ENCODE data around the gene SEMA4B.

- TF ChIP-seq MXI1 (IDR thresholded peaks at IDR 0.05; ENCODE audit: low read depth, low read length) (no peak), SAFB2 (IDR thresholded peaks at IDR 0.05; ENCODE audit: borderline replicate concordance, low read depth, low read length, severe bottlenecking) (no peak), POLR2AphosphoS5 (IDR thresholded peaks at IDR 0.05; ENCODE audit: control insufficient read depth, insufficient read depth, low read depth, low read length) (no peak), SIN3A (IDR thresholded peaks at IDR 0.05; ENCODE audit: borderline replicate concordance in 2 of 2, control insufficient read depth in 1 of 2, low read depth in 2 of 2, low read length in 2 of 2) (no peak), EP300 (IDR thresholded peaks at IDR 0.05; ENCODE audit: low read length) (no peak), POLR2A (conservative IDR thresholded peaks at IDR 0.05) (no peak), CTCF (IDR thresholded peaks at IDR 0.05 in 2 of 3, conservative IDR thresholded peaks at IDR 0.05 in 1 of 3; ENCODE audit: insufficient read depth in 2 of 3, low read depth in 1 of 3, low read length in 3 of 3) (no peak), ZFPM2 (CRISPR knock-in tag; IDR thresholded peaks at IDR 0.05) (no peak), RFX5 (IDR thresholded peaks at IDR 0.05; ENCODE audit: low read depth, low read length) (no peak), MTA2 (IDR thresholded peaks at IDR 0.05; ENCODE audit: low read depth) (no peak), ELF4 (CRISPR knock-in tag; IDR thresholded peaks at IDR 0.05) (no peak)
- TF ChIP-seq, protein P1, sequence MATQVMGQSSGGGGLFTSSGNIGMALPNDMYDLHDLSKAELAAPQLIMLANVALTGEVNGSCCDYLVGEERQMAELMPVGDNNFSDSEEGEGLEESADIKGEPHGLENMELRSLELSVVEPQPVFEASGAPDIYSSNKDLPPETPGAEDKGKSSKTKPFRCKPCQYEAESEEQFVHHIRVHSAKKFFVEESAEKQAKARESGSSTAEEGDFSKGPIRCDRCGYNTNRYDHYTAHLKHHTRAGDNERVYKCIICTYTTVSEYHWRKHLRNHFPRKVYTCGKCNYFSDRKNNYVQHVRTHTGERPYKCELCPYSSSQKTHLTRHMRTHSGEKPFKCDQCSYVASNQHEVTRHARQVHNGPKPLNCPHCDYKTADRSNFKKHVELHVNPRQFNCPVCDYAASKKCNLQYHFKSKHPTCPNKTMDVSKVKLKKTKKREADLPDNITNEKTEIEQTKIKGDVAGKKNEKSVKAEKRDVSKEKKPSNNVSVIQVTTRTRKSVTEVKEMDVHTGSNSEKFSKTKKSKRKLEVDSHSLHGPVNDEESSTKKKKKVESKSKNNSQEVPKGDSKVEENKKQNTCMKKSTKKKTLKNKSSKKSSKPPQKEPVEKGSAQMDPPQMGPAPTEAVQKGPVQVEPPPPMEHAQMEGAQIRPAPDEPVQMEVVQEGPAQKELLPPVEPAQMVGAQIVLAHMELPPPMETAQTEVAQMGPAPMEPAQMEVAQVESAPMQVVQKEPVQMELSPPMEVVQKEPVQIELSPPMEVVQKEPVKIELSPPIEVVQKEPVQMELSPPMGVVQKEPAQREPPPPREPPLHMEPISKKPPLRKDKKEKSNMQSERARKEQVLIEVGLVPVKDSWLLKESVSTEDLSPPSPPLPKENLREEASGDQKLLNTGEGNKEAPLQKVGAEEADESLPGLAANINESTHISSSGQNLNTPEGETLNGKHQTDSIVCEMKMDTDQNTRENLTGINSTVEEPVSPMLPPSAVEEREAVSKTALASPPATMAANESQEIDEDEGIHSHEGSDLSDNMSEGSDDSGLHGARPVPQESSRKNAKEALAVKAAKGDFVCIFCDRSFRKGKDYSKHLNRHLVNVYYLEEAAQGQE (IDR thresholded peaks at IDR 0.05; ENCODE audit: borderline replicate concordance): no peak
- TF ChIP-seq, protein P1 (CRISPR knock-in tag; IDR thresholded peaks at IDR 0.05; ENCODE audit: low read depth): no peak
Measured at GRCh38 chr15:90264671-90265070, 63.5 kb downstream of the SEMA4B start.
